HT1080 (cell line): ENCODE results near the gene NRDE2. TPM values are rescaled to one million over a fixed set of nuclear protein-coding genes. Genes with fewer than 3 reads are reported as not detected.

Experiments
- DNase-seq: peaks from one replicate; pipeline ENCODE4 v3.0.0-alpha.2; 2015; ENCODE audit warnings: low read depth
- total RNA-seq: library from RNA; depleted of rRNA; stranded (reverse); fragments of >200 nt; shearing (Covaris generic); gene quantifications from 2 replicates; pipeline ENCODE4 v1.2.3, GENCODE V29; 2014

The NRDE2 gene
- total RNA-seq, 1 experiment from 2014 or later, result 16.4 TPM

GRCh38 chr14:90300611-90301047 lies 31.1 kb downstream of the NRDE2 start:
- DNase-seq, result no peak

GRCh38 chr14:90299408-90299807 lies 32.3 kb downstream of the NRDE2 start:
- DNase-seq, result no peak

GRCh38 chr14:90297876-90298629 lies 33.7 kb downstream of the NRDE2 start:
- no peak for DNase-seq

- no peak for DNase-seq
Observed at GRCh38 chr14:90296641-90297040, 35.1 kb downstream of the NRDE2 start.

- no peak for DNase-seq
Observed at GRCh38 chr14:90295870-90296516, 35.7 kb downstream of the NRDE2 start.

GRCh38 chr14:90294872-90295271 lies 36.9 kb downstream of the NRDE2 start:
- DNase-seq, result no peak

- DNase-seq, result no peak
Observed at GRCh38 chr14:90293766-90294730, 37.7 kb downstream of the NRDE2 start.

GRCh38 chr14:90291699-90292098 lies 40.0 kb downstream of the NRDE2 start:
- no peak for DNase-seq

GRCh38 chr14:90290337-90291011 lies 41.3 kb downstream of the NRDE2 start:
- DNase-seq, result no peak

GRCh38 chr14:90288651-90289355 lies 42.9 kb downstream of the NRDE2 start:
- DNase-seq, result no peak

GRCh38 chr14:90287791-90288190 lies 44.0 kb downstream of the NRDE2 start:
- no peak for DNase-seq

- no peak for DNase-seq
Observed at GRCh38 chr14:90281756-90282155, 50.0 kb downstream of the NRDE2 start.

- peak; percentile 90 for DNase-seq
Observed at GRCh38 chr14:90281261-90281660, 50.5 kb downstream of the NRDE2 start.

- DNase-seq, result no peak
Observed at GRCh38 chr14:90280096-90280495, 51.6 kb downstream of the NRDE2 start.

- DNase-seq, result no peak
Observed at GRCh38 chr14:90278199-90279175, 53.3 kb downstream of the NRDE2 start.

- DNase-seq, result no peak
Observed at GRCh38 chr14:90277581-90278198, 54.1 kb downstream of the NRDE2 start.

GRCh38 chr14:90276646-90277367 lies 54.9 kb downstream of the NRDE2 start:
- no peak for DNase-seq

GRCh38 chr14:90275820-90276219 lies 55.9 kb downstream of the NRDE2 start:
- DNase-seq, result no peak
